ENCODE data around the gene INHBB.

GRCh38 chr2:120372816-120373215, 26.9 kb downstream of the INHBB start:
- TF ChIP-seq, protein P1, sequence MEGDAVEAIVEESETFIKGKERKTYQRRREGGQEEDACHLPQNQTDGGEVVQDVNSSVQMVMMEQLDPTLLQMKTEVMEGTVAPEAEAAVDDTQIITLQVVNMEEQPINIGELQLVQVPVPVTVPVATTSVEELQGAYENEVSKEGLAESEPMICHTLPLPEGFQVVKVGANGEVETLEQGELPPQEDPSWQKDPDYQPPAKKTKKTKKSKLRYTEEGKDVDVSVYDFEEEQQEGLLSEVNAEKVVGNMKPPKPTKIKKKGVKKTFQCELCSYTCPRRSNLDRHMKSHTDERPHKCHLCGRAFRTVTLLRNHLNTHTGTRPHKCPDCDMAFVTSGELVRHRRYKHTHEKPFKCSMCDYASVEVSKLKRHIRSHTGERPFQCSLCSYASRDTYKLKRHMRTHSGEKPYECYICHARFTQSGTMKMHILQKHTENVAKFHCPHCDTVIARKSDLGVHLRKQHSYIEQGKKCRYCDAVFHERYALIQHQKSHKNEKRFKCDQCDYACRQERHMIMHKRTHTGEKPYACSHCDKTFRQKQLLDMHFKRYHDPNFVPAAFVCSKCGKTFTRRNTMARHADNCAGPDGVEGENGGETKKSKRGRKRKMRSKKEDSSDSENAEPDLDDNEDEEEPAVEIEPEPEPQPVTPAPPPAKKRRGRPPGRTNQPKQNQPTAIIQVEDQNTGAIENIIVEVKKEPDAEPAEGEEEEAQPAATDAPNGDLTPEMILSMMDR (IDR thresholded peaks at IDR 0.05), result no peak
- TF ChIP-seq POLR2AphosphoS5 (IDR thresholded peaks at IDR 0.05) (no peak), POLR2A (IDR thresholded peaks at IDR 0.05) (no peak)

Data from prostate gland (tissue), 2 donors.